ENCODE measurements around the gene CTNNA1.

Gene CTNNA1

DNA sequence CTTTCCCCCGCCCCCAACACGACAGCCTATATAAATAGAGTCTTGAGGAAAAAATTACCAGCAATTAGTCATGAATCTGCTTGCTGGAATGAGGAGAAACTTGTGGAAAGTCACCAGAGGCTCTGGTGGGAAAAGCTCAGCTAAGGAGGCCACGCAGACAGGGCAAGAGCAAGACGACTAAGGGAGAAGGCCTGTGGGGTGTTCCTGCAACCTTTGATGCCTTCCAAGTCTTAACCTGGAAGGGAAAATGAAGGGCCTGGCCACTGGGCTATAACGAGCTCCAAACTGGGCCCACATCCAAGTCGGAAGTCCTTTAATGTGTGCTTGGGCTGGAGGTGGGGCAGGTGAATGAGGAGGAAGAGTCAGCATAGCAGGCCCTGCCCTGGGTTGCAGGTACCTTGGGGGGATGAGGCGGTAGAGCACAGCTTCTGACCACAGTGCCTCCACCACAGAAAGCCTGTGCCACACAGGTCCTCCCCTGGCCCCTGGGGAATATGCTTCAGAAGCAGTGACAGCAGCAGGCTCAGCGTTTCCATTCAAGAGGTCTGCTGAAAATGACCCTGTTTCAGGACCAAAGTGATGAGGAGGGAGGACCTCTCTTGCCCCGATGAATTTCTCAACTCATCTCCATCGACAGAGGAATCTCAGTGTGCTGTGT lies 214.7 kb downstream of the CTNNA1 start:
- Mint-ChIP-seq H3K4me3 (no peak overlapping the region), H3K27ac (no peak overlapping the region), H3K27me3 (peaks cover 6% of the 10 kb centered on the region), H3K4me1 (no peaks in the 10 kb centered on the region), H3K9me3 (no peaks in the 10 kb centered on the region), H3K36me3 (no peaks in the 10 kb centered on the region)
- CTCF ChIA-PET: no interaction called here
- no peak for DNase-seq

DNA sequence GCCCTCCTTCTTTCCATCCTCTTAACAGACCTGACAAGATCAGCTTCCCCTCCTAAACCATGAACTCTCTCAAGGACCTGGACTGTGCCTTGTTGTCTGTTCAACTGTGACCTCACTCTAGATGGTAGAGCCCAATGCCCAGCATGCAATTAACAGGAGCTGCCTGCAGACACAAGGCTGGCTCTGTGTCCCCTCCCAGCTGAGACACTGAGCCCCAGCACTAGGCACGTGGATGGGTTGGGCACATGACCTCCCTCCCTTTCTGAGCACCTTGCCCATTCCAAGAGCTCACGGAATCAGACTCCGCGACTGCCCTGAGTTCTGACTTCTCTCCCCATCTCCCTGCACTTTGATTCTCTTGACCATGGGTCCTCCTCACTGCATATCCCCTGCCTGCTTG lies 215.4 kb downstream of the CTNNA1 start:
- CTCF ChIA-PET: no interaction called here
- Mint-ChIP-seq H3K4me3 (no peak overlapping the region), H3K27ac (no peak overlapping the region)

DNA sequence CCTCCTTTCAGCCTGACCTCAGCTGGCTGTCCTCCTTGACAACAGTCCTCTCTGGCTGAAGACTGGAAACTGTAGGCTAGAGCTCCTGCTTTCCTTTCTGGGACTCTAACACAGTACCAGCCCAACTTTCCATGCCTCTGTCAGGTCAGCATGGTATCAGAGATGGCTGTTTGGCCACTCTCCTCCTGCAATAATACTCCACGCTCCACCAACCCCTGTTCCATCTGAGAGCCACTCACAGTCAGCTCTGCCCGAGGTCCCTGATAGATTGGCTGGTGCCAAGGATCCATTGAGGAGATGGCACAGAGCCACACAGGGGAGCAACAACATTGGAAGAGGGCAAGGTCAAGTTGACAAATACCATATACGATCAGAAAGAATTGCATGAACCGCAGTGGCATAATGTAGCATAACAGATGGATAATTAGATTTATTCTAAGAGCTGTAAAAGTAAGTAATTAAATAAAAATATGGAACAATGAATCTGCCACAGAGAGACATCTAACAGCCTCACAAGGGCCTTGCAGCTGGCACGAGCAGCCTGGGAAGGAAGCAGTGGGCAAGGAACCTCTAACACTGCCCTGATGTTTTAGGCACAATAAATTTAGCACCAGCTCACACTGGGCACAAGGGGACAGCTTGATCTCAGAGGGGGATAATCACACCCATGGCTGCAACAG lies 216.2 kb downstream of the CTNNA1 start:
- H3K4me3 Mint-ChIP-seq: no peak overlapping the region
- no peaks in the 10 kb centered on the region for H3K4me1 Mint-ChIP-seq
- CTCF ChIA-PET: no interaction called here
- H3K36me3 Mint-ChIP-seq: no peaks in the 10 kb centered on the region
- H3K27ac Mint-ChIP-seq: no peak overlapping the region
- DNase-seq: peak; percentile 13
- H3K9me3 Mint-ChIP-seq: no peaks in the 10 kb centered on the region
- H3K27me3 Mint-ChIP-seq: peaks cover 6% of the 10 kb centered on the region

More for the DNA sequence above, 215.4 kb downstream of the CTNNA1 start:
- Mint-ChIP-seq H3K36me3 (no peaks in the 10 kb centered on the region), H3K9me3 (no peaks in the 10 kb centered on the region), H3K4me1 (no peaks in the 10 kb centered on the region), H3K27me3 (peaks cover 6% of the 10 kb centered on the region)
- no peak for DNase-seq

DNA sequence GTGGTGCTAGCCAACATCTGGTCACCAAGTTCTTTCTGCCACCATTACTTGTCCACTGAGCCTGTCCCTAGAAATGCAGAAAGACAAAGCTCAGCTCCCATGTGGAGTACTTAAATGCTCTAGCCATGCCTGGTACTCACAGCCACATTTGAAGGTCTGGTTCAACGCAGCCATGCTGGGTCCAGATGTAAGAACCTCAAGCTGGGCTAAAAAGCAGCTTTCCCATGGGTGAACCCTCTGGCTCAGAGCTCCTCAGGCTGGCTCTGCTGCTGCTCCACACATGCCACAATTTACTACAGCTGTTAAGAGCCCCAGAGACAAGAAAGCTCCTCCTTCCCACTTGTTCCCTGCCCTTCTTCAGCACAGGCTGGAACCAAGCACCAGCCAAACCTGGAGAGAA lies 219.0 kb downstream of the CTNNA1 start:
- DNase-seq: no peak
- Mint-ChIP-seq H3K4me1 (no peaks in the 10 kb centered on the region), H3K9me3 (no peaks in the 10 kb centered on the region), H3K27me3 (peaks cover 6% of the 10 kb centered on the region), H3K27ac (no peak overlapping the region), H3K36me3 (no peaks in the 10 kb centered on the region), H3K4me3 (no peak overlapping the region)
- CTCF ChIA-PET: no interaction called here

- CTCF ChIA-PET: no interaction called here
- H3K4me1 Mint-ChIP-seq: no peaks in the 10 kb centered on the region
- H3K27ac Mint-ChIP-seq: no peak overlapping the region
- no peaks in the 10 kb centered on the region for H3K9me3 Mint-ChIP-seq
- no peaks in the 10 kb centered on the region for H3K36me3 Mint-ChIP-seq
- DNase-seq: no peak
- H3K4me3 Mint-ChIP-seq: no peak overlapping the region
- H3K27me3 Mint-ChIP-seq: peaks cover 6% of the 10 kb centered on the region
Observed at GRCh38 chr5:138972836-138973235, 219.6 kb downstream of the CTNNA1 start.

DNA sequence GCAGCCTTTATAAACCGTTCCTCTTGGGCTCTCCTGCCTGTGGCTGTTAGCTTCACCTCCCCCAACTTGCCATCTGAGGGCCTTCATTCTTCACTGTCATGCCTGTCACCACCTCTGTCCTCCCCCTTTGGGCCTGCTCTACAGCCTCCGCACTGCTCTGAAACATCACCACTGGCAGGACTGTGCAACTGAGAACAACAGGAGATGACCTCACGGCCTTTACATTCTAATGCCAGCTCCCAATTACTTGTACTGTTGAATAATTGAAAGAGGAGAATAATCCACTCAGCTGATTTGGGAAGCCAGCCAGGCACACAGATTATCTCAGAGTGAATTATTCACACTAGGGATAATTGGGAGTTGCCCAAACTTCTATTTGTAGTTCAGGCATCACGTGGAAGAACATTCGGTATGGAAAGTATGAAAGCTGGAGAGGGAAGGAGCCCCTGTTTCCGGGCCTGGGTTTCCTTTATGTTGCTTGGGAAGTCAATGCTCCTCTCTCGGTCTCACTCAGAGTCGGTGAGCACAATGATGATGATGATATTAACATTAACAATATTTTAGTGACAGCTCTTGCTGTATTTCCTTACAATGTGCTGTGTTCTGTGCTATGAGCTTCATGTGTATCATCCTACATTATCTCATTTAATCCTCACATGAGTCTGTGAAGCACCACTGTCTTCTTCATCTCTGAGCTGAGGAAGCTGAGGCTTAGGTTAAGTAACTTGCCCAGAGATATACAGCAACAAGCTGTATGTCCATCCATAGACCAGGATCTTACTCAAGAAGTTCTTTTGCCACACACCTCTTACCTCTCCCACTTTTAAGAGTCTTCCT lies 221.2 kb downstream of the CTNNA1 start:
- Mint-ChIP-seq H3K27me3 (peaks cover 3% of the 10 kb centered on the region), H3K27ac (no peak overlapping the region), H3K4me3 (no peak overlapping the region), H3K4me1 (peaks cover 8% of the 10 kb centered on the region), H3K36me3 (no peaks in the 10 kb centered on the region), H3K9me3 (no peaks in the 10 kb centered on the region)
- CTCF ChIA-PET: no interaction called here
- no peak for DNase-seq

- CTCF ChIA-PET: interaction anchor here (1.5 kb wide), 1 partner anchor 12 kb away, joined by 3 read pairs; no protein-coding TSS in a partner anchor
- Mint-ChIP-seq H3K27ac (no peak overlapping the region), H3K9me3 (no peaks in the 10 kb centered on the region)
Observed at GRCh38 chr5:138975098-138975847, 222.0 kb downstream of the CTNNA1 start.

GRCh38 chr5:138978080-138978479 lies 224.9 kb downstream of the CTNNA1 start:
- no peak overlapping the region for H3K27ac Mint-ChIP-seq
- H3K4me3 Mint-ChIP-seq: no peak overlapping the region
- H3K36me3 Mint-ChIP-seq: no peaks in the 10 kb centered on the region
- CTCF ChIA-PET: no interaction called here
- H3K9me3 Mint-ChIP-seq: no peaks in the 10 kb centered on the region
- no peaks in the 10 kb centered on the region for H3K27me3 Mint-ChIP-seq
- peaks cover 36% of the 10 kb centered on the region for H3K4me1 Mint-ChIP-seq
- no peak for DNase-seq

More at GRCh38 chr5:138975098-138975847, 222.0 kb downstream of the CTNNA1 start:
- Mint-ChIP-seq H3K4me3 (no peak overlapping the region), H3K27me3 (peaks cover 3% of the 10 kb centered on the region), H3K36me3 (no peaks in the 10 kb centered on the region), H3K4me1 (peaks cover 16% of the 10 kb centered on the region)
- no peak for DNase-seq

GRCh38 chr5:138978581-138978980 lies 225.4 kb downstream of the CTNNA1 start:
- H3K27ac Mint-ChIP-seq: no peak overlapping the region
- H3K4me3 Mint-ChIP-seq: no peak overlapping the region
- H3K36me3 Mint-ChIP-seq: no peaks in the 10 kb centered on the region
- peaks cover 36% of the 10 kb centered on the region for H3K4me1 Mint-ChIP-seq
- H3K9me3 Mint-ChIP-seq: no peaks in the 10 kb centered on the region
- no peaks in the 10 kb centered on the region for H3K27me3 Mint-ChIP-seq
- CTCF ChIA-PET: no interaction called here
- DNase-seq: no peak

GRCh38 chr5:138979684-138980280 lies 226.6 kb downstream of the CTNNA1 start:
- Mint-ChIP-seq H3K4me3 (no peak overlapping the region), H3K27ac (peak overlapping the region; percentile 62), H3K4me1 (peaks cover 36% of the 10 kb centered on the region), H3K9me3 (no peaks in the 10 kb centered on the region), H3K36me3 (no peaks in the 10 kb centered on the region), H3K27me3 (no peaks in the 10 kb centered on the region)
- peak; percentile 54 for DNase-seq
- CTCF ChIA-PET: interaction anchor here (0.6 kb wide), 1 partner anchor 400 kb away, joined by 3 read pairs; no protein-coding TSS in a partner anchor

DNA sequence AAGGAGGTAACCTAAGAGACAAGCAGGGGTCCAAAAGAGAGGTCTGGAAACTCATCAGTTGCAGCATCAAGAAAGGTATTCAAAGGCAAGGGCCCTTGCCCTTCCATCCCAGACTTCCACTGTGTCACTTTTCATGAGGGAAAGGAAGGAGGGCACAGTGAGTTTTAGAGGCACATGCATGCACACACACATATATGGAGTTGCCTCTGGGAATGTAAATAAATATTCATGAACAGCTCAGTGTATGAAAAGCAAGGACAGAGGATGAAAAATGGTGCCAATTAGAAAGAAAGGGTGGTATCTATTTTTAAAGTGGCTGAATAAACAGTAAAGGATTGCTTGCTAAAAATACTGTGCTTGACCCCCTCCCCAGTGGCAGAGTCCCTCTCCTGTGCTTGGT lies 227.2 kb downstream of the CTNNA1 start:
- no peaks in the 10 kb centered on the region for H3K27me3 Mint-ChIP-seq
- H3K27ac Mint-ChIP-seq: no peak overlapping the region
- peaks cover 40% of the 10 kb centered on the region for H3K4me1 Mint-ChIP-seq
- H3K9me3 Mint-ChIP-seq: no peaks in the 10 kb centered on the region
- CTCF ChIA-PET: interaction anchor here (0.6 to 0.8 kb wide), 2 partner anchors 190 to 401 kb away, joined by 3 read pairs; no protein-coding TSS in a partner anchor
- no peak overlapping the region for H3K4me3 Mint-ChIP-seq
- H3K36me3 Mint-ChIP-seq: no peaks in the 10 kb centered on the region
- DNase-seq: no peak

GRCh38 chr5:138981131-138981530 lies 227.9 kb downstream of the CTNNA1 start:
- CTCF ChIA-PET: interaction anchor here (0.6 to 0.8 kb wide), 2 partner anchors 191 to 599 kb away, joined by 3 read pairs; no protein-coding TSS in a partner anchor
- Mint-ChIP-seq H3K27me3 (no peaks in the 10 kb centered on the region), H3K4me1 (peaks cover 40% of the 10 kb centered on the region), H3K36me3 (no peaks in the 10 kb centered on the region), H3K9me3 (no peaks in the 10 kb centered on the region), H3K27ac (no peak overlapping the region), H3K4me3 (no peak overlapping the region)
- DNase-seq: no peak

- Mint-ChIP-seq H3K4me1 (peaks cover 40% of the 10 kb centered on the region), H3K27ac (no peak overlapping the region), H3K27me3 (no peaks in the 10 kb centered on the region), H3K36me3 (no peaks in the 10 kb centered on the region), H3K9me3 (no peaks in the 10 kb centered on the region), H3K4me3 (no peak overlapping the region)
- DNase-seq: peak; percentile 51
- CTCF ChIA-PET: interaction anchor here (0.6 kb wide), 1 partner anchor 599 kb away, joined by 3 read pairs; no protein-coding TSS in a partner anchor
Observed at GRCh38 chr5:138981586-138981985, 228.4 kb downstream of the CTNNA1 start.

All from activated naive CD4-positive, alpha-beta T cell treated with anti-CD3 and anti-CD28 coated beads, Interleukin-2, amount 10 ng/mL, durations not matched to agents 7 days and 5 days (primary cell).